GM19468 (cell line): Measurements from ENCODE around the gene FBXL17.
"Not testable (repeated sequence)": the region's sequence is repeated elsewhere in the genome, so short reads cannot be mapped to it uniquely, and the experiment has no call there.

Experiments used
- ATAC-seq: cut with Tn5 transposase; IDR thresholded peaks from one replicate; pipeline ENCODE4 v1.9.1; 2021; ENCODE audit warnings: mild to moderate bottlenecking, moderate library complexity, moderate number of reproducible peaks; ENCODE audit not compliant: unreplicated experiment; ENCODE audit errors: extremely low read depth

FBXL17 gene

GRCh38 chr5:108321341-108321740, 60.6 kb downstream of the FBXL17 start:
- ATAC-seq, result no peak

GRCh38 chr5:108320231-108320630, 61.7 kb downstream of the FBXL17 start:
- no peak for ATAC-seq

GRCh38 chr5:108315829-108316228, 66.1 kb downstream of the FBXL17 start:
- ATAC-seq, result no peak

- no peak for ATAC-seq
Observed at GRCh38 chr5:108312258-108312657, 69.6 kb downstream of the FBXL17 start.

- ATAC-seq, result no peak
Observed at GRCh38 chr5:108311682-108312081, 70.2 kb downstream of the FBXL17 start.

GRCh38 chr5:108303611-108304010, 78.3 kb downstream of the FBXL17 start:
- no peak for ATAC-seq

- ATAC-seq, result no peak
Observed at GRCh38 chr5:108303086-108303485, 78.8 kb downstream of the FBXL17 start.

GRCh38 chr5:108297042-108297601, 84.8 kb downstream of the FBXL17 start:
- no peak for ATAC-seq

- no peak for ATAC-seq
Observed at GRCh38 chr5:108295578-108296368, 86.1 kb downstream of the FBXL17 start.

GRCh38 chr5:108280960-108281569, 100.8 kb downstream of the FBXL17 start:
- ATAC-seq, result no peak

- no peak for ATAC-seq
Observed at GRCh38 chr5:108280248-108280647, 101.7 kb downstream of the FBXL17 start.

GRCh38 chr5:108278285-108279240, 103.3 kb downstream of the FBXL17 start:
- ATAC-seq, result no peak

- no peak for ATAC-seq
Observed at GRCh38 chr5:108276187-108277050, 105.5 kb downstream of the FBXL17 start.

- ATAC-seq, result not testable (repeated sequence)
Observed at GRCh38 chr5:108274080-108274479, 107.8 kb downstream of the FBXL17 start.

- ATAC-seq, result no peak
Observed at GRCh38 chr5:108271127-108271526, 110.8 kb downstream of the FBXL17 start.

- no peak for ATAC-seq
Observed at GRCh38 chr5:108266242-108266641, 115.7 kb downstream of the FBXL17 start.

- ATAC-seq, result no peak
Observed at GRCh38 chr5:108264533-108264932, 117.4 kb downstream of the FBXL17 start.

- ATAC-seq, result no peak
Observed at GRCh38 chr5:108263338-108263737, 118.6 kb downstream of the FBXL17 start.

GRCh38 chr5:108260858-108261170, 121.1 kb downstream of the FBXL17 start:
- no peak for ATAC-seq
